Nephron (organoid): Measurements from ENCODE around the gene ITSN2.
A peak's percentile ranks its signal among the peaks of the same experiment; 100 is the strongest.

Experiments
- H3K27ac Mint-ChIP-seq, 3 experiments: 2 replicates each; pipeline ENCODE4 v1.8.0; 2020; ENCODE audit warnings: mixed read lengths in 3 of 3, mild to moderate bottlenecking in 2 of 3, moderate library complexity in 1 of 3
- H3K27me3 Mint-ChIP-seq: 2 replicates; pipeline ENCODE4 v1.8.0; 2021; ENCODE audit warnings: low read depth, mild to moderate bottlenecking, moderate library complexity, mixed read lengths
- H3K36me3 Mint-ChIP-seq: 2 replicates; pipeline ENCODE4 v1.8.0; 2020; ENCODE audit warnings: low read depth, mixed read lengths
- H3K4me1 Mint-ChIP-seq: 2 replicates; pipeline ENCODE4 v1.8.0; 2020; ENCODE audit warnings: mixed read lengths
- H3K4me3 Mint-ChIP-seq, 3 experiments: 2 replicates each; pipeline ENCODE4 v1.8.0; 2020; ENCODE audit warnings: mild to moderate bottlenecking in 3 of 3, mixed read lengths in 3 of 3, moderate library complexity in 2 of 3
- H3K9me3 Mint-ChIP-seq: 2 replicates; pipeline ENCODE4 v1.8.0; 2020; ENCODE audit warnings: mixed read lengths
- TF ChIP-seq, protein P1 (sequence below), 3 experiments: fragments of 200-600 bp; sonication (generic); IDR thresholded peaks; one replicate each; pipeline ENCODE4 v1.5.0; 2021; ENCODE audit warnings: antibody characterized with exemption in 3 of 3; ENCODE audit not compliant: unreplicated experiment in 3 of 3

ITSN2 gene

GRCh38 chr2:24385366-24385765, 25.0 kb upstream of the ITSN2 start:
- peaks cover 6% of the 10 kb centered on the region for H3K27me3 Mint-ChIP-seq
- TF ChIP-seq, protein P1, sequence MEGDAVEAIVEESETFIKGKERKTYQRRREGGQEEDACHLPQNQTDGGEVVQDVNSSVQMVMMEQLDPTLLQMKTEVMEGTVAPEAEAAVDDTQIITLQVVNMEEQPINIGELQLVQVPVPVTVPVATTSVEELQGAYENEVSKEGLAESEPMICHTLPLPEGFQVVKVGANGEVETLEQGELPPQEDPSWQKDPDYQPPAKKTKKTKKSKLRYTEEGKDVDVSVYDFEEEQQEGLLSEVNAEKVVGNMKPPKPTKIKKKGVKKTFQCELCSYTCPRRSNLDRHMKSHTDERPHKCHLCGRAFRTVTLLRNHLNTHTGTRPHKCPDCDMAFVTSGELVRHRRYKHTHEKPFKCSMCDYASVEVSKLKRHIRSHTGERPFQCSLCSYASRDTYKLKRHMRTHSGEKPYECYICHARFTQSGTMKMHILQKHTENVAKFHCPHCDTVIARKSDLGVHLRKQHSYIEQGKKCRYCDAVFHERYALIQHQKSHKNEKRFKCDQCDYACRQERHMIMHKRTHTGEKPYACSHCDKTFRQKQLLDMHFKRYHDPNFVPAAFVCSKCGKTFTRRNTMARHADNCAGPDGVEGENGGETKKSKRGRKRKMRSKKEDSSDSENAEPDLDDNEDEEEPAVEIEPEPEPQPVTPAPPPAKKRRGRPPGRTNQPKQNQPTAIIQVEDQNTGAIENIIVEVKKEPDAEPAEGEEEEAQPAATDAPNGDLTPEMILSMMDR (IDR thresholded peaks at IDR 0.05; ENCODE audit: unreplicated experiment in 3 of 3) = no peak
- H3K4me3 Mint-ChIP-seq = no peak overlapping the region
- no peak overlapping the region for H3K27ac Mint-ChIP-seq
- H3K4me1 Mint-ChIP-seq = no peaks in the 10 kb centered on the region
- H3K9me3 Mint-ChIP-seq = no peaks in the 10 kb centered on the region
- no peaks in the 10 kb centered on the region for H3K36me3 Mint-ChIP-seq

GRCh38 chr2:24382363-24383073, 22.2 kb upstream of the ITSN2 start:
- Mint-ChIP-seq H3K9me3 (no peaks in the 10 kb centered on the region), H3K4me3 (no peak overlapping the region), H3K27ac (peak overlapping the region in 2 of 3 experiments; percentile 19 to 34), H3K27me3 (no peaks in the 10 kb centered on the region), H3K36me3 (no peaks in the 10 kb centered on the region), H3K4me1 (no peaks in the 10 kb centered on the region)
- TF ChIP-seq, protein P1 (IDR thresholded peaks at IDR 0.05; ENCODE audit: unreplicated experiment in 3 of 3) = peak; percentile 70 to 75 (median 70)

DNA sequence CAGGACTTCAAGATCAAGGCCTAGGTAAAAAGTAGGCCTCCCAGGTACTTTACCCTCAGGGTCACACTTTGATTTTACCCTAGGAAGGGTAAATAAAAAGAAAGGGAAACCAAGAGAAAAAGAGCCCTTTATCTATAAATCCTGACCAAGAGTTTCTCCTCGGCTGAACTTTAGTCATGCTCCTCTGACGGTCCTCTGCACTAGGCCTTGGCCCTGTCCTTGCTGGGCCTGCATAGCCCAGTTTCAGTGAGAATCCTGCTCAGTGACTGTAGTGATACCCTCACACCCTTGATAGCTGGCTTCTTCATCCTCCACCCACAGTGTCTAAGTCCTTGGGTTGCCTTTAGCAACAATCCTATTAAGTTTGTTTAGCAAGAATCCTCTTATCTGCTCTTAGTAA, 20.5 kb upstream of the ITSN2 start:
- TF ChIP-seq, protein P1 (IDR thresholded peaks at IDR 0.05; ENCODE audit: unreplicated experiment in 3 of 3) = no peak
- H3K4me1 Mint-ChIP-seq = no peaks in the 10 kb centered on the region
- H3K27ac Mint-ChIP-seq = no peak overlapping the region
- H3K27me3 Mint-ChIP-seq = no peaks in the 10 kb centered on the region
- no peaks in the 10 kb centered on the region for H3K36me3 Mint-ChIP-seq
- H3K9me3 Mint-ChIP-seq = no peaks in the 10 kb centered on the region
- no peak overlapping the region for H3K4me3 Mint-ChIP-seq

GRCh38 chr2:24375349-24376087, 15.2 kb upstream of the ITSN2 start:
- no peak overlapping the region for H3K4me3 Mint-ChIP-seq
- TF ChIP-seq, protein P1 (IDR thresholded peaks at IDR 0.05; ENCODE audit: unreplicated experiment in 3 of 3) = no peak
- H3K27me3 Mint-ChIP-seq = no peaks in the 10 kb centered on the region
- peak overlapping the region in 1 of 3 experiments; percentile 40 for H3K27ac Mint-ChIP-seq
- H3K9me3 Mint-ChIP-seq = no peaks in the 10 kb centered on the region
- peaks cover 4% of the 10 kb centered on the region for H3K4me1 Mint-ChIP-seq
- H3K36me3 Mint-ChIP-seq = no peaks in the 10 kb centered on the region

DNA sequence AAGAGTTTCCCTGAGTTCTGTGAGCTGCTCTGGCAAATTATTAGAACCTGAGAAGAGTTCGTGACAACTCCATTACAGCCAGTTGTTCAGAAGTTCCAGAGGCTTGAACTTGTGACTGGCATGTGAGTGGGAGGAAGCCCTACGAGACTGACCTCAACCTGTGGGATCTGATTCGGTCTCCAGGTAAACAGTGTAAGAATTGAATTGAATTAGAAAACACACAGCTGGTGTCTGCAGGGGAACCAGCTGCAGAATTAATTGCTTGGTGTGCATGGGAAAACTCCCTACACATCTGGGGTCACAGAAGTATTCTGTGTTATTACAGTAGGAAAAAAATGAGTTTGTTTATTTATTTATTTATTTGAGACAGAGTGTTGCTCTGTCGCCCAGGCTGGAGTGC, 14.0 kb upstream of the ITSN2 start:
- Mint-ChIP-seq H3K9me3 (no peaks in the 10 kb centered on the region), H3K36me3 (no peaks in the 10 kb centered on the region)

More for the DNA sequence above, 14.0 kb upstream of the ITSN2 start:
- H3K4me3 Mint-ChIP-seq = no peak overlapping the region
- peaks cover 3% of the 10 kb centered on the region for H3K27me3 Mint-ChIP-seq
- H3K4me1 Mint-ChIP-seq = peaks cover 4% of the 10 kb centered on the region
- TF ChIP-seq, protein P1 (IDR thresholded peaks at IDR 0.05; ENCODE audit: unreplicated experiment in 3 of 3) = no peak
- H3K27ac Mint-ChIP-seq = peak overlapping the region in 2 of 3 experiments; percentile 38 to 90
